T follicular helper cell (primary cell): ENCODE data around the gene PHF21B.

Experiments used
- DNase-seq: peaks from one replicate; pipeline ENCODE4 v3.0.0-alpha.2; 2020; ENCODE audit warnings: low read depth

PHF21B gene

DNA sequence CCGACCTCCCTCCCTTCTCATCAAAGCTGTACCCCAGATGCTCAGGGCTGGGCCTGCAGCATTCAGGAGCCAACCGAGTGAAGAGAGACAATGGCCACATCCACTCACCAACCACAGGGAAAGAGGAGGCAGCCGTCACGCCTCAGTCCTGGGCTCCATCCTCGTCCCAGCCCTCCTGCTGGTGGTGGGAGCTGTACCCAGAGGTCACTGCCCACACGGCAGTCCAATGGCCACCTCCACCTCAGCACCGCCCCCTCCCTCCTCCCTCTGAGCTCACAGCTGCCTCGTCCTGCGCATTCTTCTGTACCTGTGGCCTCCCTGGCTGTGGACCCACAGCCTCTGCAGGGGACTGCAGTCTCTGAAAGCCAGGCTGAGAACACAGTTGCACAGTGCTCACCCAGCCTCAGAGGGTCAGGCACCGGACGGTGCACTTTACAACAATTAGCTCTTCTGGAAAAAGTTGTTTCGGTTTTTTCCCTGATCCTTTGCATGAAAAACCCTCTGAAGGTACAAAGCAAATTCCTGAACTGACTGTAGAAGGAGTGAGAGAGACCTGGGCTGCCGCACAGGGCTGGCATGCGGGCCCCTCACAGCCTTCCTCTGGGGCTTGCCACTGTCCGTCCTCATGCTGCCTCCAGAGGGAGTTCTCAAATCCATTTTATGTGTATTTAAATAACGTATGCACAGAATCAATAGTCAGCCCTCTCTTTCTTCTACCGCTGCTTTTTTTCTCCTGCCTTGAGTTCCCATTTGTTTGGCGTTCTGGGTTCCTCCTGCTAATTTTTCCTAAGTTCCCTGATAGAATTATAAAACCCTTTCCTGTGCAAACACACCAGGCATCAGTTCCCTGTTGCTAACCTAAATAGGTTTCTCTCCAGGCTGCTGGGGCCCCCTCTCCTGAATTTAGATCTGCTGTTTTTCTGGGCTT lies 52.7 kb downstream of the PHF21B start:
- no peak for DNase-seq

GRCh38 chr22:44955102-44955501 lies 54.7 kb downstream of the PHF21B start:
- no peak for DNase-seq

DNA sequence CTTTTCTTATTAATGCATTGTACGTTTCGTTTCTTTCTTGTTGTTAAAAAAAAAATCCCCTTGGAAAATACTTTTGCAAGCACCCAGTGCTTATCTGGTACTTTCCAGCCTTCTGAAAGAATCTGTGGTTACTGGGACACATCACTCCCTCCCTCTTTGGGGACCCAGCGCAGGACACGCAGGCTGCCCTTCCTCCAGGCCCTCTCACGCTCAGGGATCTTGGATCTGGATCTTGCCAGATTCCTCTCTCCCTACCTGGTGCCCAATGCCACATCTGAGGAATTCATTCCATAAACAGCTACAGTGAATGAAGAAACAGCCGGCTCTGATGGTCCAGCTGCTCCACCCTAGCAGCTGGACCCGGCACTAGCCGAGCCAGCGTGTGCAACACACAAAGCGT lies 55.7 kb downstream of the PHF21B start:
- DNase-seq: no peak

DNA sequence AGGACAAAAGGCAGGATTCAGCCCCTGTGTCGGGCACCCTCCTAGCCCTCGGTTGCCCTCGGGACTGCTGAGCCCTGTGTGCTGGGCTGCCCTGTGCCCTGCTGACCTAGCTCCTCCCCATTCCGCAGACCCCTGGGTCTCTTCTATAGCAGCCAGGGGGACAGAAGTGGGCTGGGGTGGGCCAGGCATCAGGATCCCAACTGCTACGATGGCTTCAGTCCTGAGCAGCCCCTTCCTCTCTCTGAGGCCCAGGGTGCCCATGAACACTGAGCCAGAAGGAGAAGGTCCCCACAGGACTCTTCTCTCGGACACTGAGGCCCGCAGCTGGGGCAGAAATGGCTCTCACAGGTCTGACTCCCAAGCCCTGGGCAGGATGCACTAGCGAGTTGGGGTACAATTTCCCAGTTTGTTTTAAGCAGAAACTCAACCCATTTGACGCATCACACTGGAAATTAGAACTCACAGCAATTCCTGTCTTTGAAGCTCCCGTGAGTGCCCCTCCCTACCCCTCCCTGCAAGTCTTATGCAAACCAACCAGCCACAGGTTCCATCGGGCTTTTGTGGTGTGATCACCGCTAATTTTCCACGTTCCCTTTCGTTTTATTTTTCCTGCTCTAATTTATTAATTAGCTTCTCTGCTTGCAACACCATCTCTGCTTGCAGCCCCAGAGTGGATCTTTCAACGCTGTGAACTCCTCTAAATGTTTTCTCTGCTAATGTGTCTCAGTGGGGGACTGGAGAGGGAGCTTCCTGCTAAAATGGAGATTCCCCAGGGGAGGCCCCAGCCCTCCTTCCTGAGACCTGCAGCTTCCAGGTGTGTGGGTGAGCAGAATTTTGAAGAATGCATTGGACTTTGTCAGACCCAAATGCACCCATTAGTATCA lies 56.7 kb downstream of the PHF21B start:
- DNase-seq: no peak

DNA sequence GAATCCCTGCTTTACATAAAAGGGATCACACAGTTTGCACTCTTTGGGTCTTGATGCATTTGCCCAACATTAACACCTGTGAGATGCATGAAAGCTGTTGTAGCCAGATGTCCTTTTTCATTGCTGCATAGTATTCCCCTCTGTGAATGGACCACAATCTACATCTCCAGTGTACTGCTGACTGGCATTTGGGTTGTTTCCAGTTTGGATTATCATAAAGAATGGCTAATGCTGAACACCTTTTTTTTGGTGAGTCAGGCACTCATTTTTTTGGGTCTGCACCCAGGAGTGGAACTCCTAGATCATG lies 58.3 kb downstream of the PHF21B start:
- DNase-seq: no peak

DNA sequence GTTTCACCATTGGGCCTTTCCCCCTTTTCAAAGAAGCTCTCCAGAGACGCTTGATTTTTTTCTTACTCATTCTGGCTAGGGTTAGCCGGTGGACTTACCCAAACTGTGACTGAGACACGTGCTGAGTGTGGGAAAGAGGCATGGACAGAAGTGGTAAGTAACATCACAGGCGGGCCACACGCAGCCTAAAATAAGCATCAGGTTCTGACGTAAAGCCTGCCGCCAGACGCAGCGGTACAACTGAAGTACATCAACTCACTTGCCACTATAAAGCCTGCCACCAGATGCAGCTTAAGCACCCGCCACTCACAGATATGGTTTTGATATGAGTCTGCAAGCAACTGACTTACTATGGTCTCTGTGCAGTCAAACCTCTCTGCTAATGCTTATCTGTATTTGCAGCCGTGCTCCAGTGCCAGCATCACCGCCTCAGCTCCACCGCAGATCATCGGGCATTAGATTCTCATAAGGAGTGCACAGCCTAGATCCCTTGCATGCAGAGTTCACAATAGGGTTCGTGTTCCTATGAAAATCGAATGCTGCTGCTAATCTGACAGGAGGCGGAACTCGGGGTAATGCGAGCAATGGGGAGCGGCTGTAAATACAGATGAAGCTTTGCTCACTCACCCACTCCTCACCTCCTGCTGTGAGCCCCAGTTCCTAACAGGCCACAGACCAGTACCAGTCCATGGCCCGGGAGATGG lies 58.8 kb downstream of the PHF21B start:
- no peak for DNase-seq

DNA sequence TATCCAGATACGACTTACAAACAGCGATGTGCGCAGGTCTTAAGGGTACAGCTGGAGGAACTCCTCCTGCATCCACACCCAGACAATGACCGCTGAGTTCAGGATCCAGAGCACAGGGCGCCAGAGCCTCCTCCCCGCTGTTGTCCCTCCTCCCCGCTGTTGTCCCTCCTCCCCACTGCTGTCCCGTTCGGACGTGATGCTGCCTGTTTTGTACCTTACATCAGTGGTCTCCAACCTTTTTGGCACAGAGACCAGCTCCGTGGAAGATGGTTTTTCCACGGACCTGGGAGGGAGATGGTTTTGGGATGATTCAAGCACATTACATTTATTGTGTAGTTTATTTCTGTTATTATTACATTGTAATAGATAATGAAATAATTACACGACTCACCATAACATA lies 62.0 kb downstream of the PHF21B start:
- no peak for DNase-seq

GRCh38 chr22:44947049-44947448 lies 62.8 kb downstream of the PHF21B start:
- no peak for DNase-seq

DNA sequence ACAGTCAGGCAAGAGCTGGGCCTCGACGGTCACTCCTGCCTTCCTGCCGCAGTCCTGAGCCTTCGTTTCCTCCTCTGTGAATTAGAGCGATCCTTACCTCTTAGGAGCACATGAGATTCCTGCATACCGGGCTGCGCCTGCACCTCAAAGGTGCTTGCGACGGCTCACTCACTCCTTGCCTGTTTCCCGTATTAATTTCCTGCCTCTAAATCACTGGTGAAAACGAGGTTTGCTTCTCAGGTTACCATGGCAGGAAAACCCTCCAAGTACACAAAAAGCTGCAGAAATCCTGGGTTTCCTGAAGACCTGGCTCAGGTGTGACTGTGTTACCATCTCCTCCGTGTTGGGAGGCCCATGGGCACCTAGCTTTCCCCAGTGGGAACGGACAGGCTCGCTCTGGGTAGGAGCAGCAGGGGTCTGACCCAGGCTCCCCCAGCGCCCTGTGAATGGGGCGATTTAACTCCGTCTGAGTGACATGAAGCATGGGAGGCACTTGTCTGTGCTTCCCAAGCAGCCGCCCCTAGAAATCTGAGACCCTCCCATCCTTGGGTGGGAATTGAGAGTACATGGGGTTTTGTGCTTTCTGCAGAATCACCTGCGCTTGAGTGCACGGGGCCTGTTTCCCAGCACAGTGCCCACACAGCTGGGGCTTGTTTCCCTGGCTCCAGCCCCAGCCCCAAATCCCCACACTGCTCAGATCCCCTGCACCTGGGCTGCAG lies 64.8 kb downstream of the PHF21B start:
- DNase-seq: no peak

DNA sequence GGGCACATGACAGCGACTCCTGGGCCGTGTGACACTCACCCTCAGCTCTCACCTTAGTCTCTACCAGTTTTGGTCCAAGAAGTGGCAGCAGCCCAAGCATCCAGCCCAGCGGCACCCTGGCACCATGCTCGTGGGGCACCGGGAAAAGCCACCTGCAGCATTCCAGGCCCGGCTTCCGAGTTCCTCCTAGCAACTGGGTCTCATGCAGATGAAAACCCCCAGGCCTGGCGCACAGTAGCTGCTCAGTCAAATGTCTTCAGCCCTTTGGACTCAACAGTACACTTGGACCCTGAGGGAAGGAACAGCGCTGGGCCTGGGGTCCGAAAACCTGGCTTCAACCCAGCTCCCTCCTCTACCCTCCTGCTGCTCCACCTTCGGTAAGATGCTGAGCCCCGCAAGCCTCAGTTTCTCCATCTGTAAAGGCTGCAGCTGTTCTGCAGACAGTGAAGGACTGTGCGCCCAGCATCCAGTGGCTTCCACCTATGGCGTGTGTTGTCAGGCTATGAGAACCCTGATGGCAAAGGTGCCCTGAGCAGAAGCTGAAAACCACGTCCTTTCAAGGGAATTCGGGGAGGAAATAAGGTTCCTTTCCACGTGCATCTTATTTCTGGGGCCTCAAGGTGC lies 66.0 kb downstream of the PHF21B start:
- no peak for DNase-seq

DNA sequence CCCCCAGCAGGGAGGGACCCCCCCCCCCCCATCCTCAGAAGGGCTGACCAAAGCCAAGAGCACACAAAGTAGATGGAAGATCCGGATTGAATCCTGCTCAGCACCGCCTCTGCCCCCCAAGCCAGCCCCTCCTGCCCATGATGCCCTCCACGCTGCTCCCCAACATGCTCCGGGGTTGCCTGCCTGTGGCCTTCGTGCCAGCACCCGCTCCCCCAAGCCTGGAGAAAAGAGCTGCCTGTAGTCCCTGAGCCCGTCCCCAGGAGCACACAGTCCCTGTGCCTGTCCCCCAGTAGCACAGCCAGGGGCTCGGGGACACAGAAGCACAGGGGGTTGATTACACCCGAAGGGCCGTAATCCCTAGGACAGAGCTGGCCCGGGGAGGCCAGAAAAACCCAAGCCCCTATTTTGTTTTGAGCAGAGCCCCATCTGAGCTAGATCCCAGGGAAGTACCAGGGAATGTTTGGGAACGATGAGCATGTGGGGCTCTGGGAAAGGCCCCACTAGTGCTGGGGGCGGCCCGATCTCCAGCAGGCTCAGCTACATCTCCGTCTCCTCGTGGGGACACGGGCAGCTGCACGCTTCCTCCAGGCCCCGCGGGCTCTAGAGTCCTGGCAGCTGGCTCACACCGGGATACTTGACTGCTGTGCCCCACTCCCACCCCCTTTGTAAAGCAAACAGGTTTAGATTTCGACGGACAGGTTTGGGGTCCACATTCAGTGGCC lies 66.7 kb downstream of the PHF21B start:
- no peak for DNase-seq

DNA sequence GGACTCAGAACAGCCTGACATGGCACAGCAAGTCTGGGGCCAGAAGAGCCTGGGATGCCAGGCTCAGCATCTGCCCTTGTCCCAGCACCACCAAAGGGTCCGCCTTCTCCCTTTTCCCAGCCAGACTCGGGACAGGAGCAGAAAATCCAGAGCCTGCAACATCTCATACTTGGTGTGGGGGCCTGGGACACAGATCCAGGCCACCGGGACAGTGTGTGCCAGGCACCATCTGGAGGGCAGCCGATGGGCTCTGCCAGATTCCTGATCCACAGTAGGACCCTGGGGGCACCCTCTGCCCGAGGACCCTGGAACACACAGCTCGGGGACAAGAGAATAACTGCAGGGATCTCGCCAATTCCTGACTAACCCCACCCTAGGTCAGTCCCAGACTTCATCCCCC lies 67.7 kb downstream of the PHF21B start:
- DNase-seq: no peak

DNA sequence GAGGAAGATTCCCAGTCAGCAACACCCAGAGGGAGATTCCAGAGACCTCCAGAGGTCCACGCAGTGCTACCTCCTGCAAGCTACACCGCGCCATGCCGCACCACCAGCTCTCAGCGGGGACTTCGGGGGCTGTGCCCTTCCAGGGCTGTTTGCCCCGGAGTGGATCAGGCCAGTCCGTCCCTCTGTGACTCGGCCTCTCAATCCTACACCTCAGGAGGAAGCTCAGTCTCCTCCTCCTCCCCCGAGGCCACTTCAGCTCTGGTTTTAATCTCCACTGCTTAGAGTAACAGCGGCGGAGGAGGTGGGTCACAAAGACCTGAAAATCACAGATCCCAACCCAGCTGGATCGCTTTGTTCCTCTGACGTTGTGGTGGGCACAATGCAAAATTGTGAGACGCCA lies 68.6 kb downstream of the PHF21B start:
- no peak for DNase-seq

GRCh38 chr22:44940130-44940529 lies 69.7 kb downstream of the PHF21B start:
- DNase-seq: no peak

GRCh38 chr22:44939451-44939850 lies 70.4 kb downstream of the PHF21B start:
- DNase-seq: no peak

DNA sequence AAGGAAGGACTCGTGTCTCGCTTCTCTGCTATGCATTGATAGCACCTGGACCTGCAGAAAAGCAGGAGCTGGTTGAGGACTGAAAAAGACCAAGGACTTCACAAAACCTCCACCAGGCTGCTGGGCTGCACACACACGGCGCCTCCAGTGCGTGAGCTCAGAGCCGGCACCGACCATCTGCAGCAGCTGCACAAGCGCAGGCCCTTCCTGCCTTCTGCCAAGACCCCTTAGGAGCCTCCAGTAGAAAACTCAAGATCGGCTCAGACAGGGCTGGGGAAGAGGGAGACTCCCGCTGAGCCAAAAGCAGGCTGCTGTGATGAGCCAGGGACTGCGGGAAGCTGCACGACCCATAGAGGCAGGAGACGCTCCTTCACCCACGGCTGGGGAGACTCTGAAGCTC lies 70.9 kb downstream of the PHF21B start:
- no peak for DNase-seq

DNA sequence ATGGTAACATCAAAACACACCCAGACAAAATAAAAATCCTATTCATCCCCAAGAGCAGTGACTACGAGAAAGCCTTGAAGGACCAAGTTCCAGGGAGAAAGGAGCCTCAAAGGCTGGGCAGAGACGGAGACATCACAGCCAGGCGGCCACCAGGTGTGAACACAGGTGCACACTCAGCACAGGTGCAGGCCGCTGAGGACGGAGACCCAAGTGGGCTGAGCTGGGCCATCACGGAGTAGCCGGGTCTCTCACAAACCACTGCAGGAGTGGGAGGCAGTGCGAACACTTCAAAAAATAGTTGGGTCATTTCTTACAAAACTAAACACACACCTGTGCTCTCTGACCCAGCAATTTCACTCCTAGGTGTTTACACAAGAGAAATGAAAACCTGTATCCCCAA lies 72.6 kb downstream of the PHF21B start:
- DNase-seq: no peak

DNA sequence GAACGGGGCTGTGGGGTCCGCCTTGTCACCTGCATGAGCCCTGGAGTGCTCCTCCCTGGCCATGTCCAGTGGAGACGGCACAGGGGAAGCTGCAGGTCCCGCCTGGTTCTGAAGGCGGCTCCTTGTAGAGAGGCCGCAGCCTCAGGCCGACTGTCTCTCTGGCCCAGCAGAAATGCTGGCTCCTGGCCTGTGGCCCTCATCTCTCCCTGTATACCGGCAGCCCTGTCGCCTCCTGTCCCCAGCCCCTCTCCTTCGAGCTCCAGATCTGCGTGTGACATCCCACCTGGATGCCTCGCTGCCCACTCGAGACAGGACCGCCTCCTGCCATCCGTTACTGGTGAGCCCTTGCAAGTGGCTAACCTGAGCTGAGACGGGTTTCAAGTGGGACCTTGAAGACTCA lies 73.6 kb downstream of the PHF21B start:
- DNase-seq: no peak

- DNase-seq: no peak
These were observed 74.1 kb downstream of the PHF21B start for GRCh38 chr22:44935724-44936123.

DNA sequence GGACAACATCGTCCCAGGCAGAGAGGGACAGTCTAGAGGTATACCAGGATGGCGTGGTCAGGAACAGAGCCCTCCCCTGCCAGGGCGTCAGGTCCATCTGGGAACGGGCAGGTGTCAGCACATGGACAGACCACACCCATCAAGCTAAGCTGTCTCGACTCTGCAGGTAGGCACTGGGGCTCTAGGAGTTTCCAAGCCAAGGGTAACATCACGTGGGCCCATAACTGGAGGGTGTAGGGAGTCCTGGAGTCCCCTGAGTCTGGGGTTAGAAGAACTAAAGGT lies 75.4 kb downstream of the PHF21B start:
- DNase-seq: no peak
